MG63 (cell line): Measurements from ENCODE around the gene LTBP3. TPM values are rescaled to one million over a fixed set of nuclear protein-coding genes. Genes with fewer than 3 reads are reported as not detected.
A peak's percentile ranks its signal among the peaks of the same experiment; 100 is the strongest.
"Not testable (repeated sequence)": the region's sequence is repeated elsewhere in the genome, so short reads cannot be mapped to it uniquely, and the experiment has no call there.

Source experiments
- DNase-seq: peaks from one replicate; pipeline ENCODE4 v3.0.0-alpha.2; 2020
- H3K27me3 ChIP-seq: fragments of 250-450 bp; sonication (Bioruptor Pico); 2 replicates; pipeline ENCODE4 v1.5.1; 2020; ENCODE audit warnings: mild to moderate bottlenecking, moderate library complexity
- H3K36me3 ChIP-seq: fragments of 250-450 bp; sonication (Bioruptor Pico); 2 replicates; pipeline ENCODE4 v1.5.1; 2020; ENCODE audit warnings: mild to moderate bottlenecking, moderate library complexity
- H3K4me3 ChIP-seq: fragments of 250-450 bp; sonication (Bioruptor Pico); 2 replicates; pipeline ENCODE4 v1.5.1; 2020; ENCODE audit warnings: mild to moderate bottlenecking, moderate library complexity
- H3K9me3 ChIP-seq: fragments of 250-450 bp; sonication (Bioruptor Pico); 2 replicates; pipeline ENCODE4 v1.5.1; 2020; ENCODE audit warnings: mild to moderate bottlenecking, moderate library complexity
- total RNA-seq: library from RNA; depleted of rRNA; stranded (reverse); fragments of >200 nt; shearing (Covaris generic); gene quantifications from 2 replicates; pipeline ENCODE4 v1.2.3, GENCODE V29; 2014; ENCODE audit warnings: low replicate concordance

Gene LTBP3
- total RNA-seq, 1 experiment from 2014 or later, result 124 TPM

DNA sequence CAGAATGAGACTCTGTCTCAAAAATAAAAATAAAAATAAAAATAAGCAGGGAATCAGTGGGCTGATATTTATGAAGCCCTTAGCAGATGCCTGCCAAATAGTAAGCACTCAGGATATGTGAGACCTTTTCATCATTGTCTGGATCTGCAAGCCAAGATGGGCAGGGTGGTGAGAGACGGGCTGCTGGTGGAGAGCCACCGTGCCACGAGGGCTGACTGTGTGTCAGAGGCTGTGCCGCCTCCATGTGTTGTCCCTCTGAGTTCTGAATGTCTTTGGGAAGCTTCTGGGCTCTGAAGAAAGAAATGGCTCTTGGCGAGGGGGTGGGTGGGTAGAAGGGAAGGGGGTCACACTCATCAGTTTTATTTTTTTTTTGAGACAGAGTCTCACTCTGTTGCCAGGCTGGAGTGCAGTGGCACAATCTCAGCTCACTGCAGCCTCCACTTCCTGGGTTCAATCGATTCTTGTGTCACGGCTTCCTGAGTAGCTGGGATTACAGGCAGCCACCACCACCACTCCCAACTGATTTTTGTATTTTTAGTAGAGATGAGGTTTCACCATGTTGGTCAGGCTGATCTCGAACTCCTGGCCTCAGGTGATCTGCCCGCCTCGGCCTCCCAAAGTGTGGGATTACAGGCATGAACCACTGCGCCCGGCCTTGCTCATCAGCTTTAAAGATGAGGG is 6.9 kb upstream of the LTBP3 start:
- not testable (repeated sequence) for DNase-seq, H3K36me3 ChIP-seq, H3K4me3 ChIP-seq, H3K9me3 ChIP-seq, H3K27me3 ChIP-seq

DNA sequence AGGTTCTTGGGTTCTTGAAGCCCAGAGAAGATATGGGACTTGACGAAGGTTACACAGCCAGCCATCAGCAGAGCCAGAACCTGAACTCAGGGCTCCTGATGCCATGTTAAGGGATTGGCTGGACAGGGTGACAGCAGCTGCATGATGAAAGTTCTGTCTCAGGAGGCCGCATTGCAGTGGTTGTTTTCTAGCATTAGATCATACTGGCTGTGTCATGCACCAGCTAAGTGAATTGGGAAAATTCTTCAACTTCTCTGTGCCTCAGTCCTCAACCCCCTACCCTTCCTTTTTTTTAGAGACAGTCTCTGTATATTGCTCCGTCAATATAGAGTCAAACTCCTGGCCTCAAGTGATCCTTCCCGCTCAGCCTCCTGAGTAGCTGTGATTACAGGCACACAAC is 5.4 kb upstream of the LTBP3 start:
- no peaks in the 10 kb centered on the region for H3K9me3 ChIP-seq
- no peak overlapping the region for H3K4me3 ChIP-seq
- no peaks in the 10 kb centered on the region for H3K27me3 ChIP-seq
- no peaks in the 10 kb centered on the region for H3K36me3 ChIP-seq
- no peak for DNase-seq

- no peak overlapping the region for H3K4me3 ChIP-seq
- DNase-seq, result no peak
- no peaks in the 10 kb centered on the region for H3K9me3 ChIP-seq
- H3K27me3 ChIP-seq, result no peaks in the 10 kb centered on the region
- H3K36me3 ChIP-seq, result no peaks in the 10 kb centered on the region
These were observed 4.6 kb upstream of the LTBP3 start for GRCh38 chr11:65562788-65563187.

- no peaks in the 10 kb centered on the region for H3K9me3 ChIP-seq
- H3K4me3 ChIP-seq, result no peak overlapping the region
- H3K36me3 ChIP-seq, result no peaks in the 10 kb centered on the region
- no peak for DNase-seq
- no peaks in the 10 kb centered on the region for H3K27me3 ChIP-seq
These were observed 3.9 kb upstream of the LTBP3 start for GRCh38 chr11:65562020-65562419.

GRCh38 chr11:65560555-65561418 is 2.6 kb upstream of the LTBP3 start:
- peaks cover 6% of the 10 kb centered on the region for H3K36me3 ChIP-seq
- no peak overlapping the region for H3K4me3 ChIP-seq
- no peaks in the 10 kb centered on the region for H3K9me3 ChIP-seq
- no peaks in the 10 kb centered on the region for H3K27me3 ChIP-seq
- DNase-seq, result peak; percentile 89

DNA sequence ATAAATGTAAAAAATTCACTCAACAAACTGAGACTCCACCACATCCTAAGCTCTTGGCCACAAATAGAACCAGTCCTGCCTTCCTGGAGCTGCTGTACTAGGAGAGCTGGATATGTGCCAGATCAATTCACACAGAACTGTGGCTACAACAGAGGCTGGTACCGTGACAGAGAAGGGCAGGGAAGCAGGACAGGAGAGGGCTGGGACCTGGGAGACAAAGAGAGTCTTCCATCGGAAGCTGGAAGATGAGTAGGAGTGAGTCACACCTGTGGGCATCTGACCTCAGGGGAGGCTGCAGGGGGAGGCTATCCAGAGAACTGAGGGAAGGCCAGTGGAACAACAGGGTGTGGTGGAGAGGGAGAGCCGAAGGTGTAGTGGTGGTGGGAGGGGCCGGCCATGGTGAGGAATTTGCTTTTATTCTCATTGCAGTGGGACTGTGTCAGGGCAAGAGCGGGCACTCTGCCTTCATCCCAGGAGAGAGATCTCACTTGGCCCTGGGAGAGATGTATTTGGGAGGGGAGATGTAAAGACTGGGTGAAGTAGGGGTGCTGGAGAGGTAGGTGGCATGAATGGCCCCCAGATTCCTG is 1.9 kb upstream of the LTBP3 start:
- Histone ChIP-seq H3K27me3 (no peaks in the 10 kb centered on the region), H3K4me3 (no peak overlapping the region), H3K9me3 (no peaks in the 10 kb centered on the region), H3K36me3 (peaks cover 13% of the 10 kb centered on the region)
- DNase-seq, result peak; percentile 91

DNA sequence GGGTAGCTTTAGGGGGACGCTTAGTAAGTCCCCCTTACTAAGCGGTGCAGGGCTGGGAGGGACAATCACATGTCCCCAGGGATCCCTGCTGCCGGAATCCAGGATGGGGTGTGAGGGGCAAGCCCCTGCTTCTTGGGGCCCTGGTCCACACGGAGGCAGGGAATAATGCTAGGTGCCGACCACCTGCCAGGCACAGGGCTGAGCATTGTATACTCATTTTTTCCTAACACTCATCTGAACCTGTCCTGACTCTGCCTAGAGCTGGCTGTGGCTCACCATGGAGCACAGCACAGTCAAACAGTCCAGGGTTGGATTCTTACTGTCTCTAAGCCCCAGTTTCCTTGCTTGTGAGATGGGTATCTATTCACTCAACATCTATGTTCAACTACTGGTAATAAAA is 1.4 kb upstream of the LTBP3 start:
- H3K9me3 ChIP-seq, result no peaks in the 10 kb centered on the region
- H3K36me3 ChIP-seq, result peaks cover 18% of the 10 kb centered on the region
- peak overlapping the region; percentile 55 for H3K4me3 ChIP-seq
- H3K27me3 ChIP-seq, result no peaks in the 10 kb centered on the region
- DNase-seq, result no peak

DNA sequence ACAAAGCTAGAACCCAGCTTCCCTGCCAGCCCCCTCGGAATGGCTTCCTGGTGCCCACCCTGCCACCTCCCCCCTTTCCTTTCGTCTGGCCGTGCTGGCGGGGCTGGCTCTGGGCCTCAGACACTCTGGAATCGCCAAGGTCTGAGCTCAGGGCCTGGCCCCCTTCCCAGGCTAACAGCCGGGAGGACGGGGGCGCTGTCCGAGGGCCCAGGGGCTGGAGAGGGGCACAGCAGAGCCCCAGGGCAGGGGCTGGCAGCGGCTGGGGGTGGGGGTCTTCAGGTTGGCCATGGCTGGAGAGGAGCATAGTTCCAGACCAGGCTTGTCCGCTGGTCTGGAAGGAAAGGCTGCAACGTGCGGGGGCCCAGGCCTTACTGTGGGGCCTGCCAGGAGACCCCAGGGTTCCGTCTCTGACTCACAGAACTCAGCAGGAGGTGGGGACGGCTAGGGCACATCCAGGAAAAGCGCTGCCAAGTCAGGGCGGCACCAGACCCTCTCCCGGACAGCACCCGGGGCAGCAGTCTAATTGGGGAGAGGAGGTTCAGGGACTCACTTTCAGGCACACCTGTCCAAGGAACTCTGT is 861 bp upstream of the LTBP3 start:
- DNase-seq, result peak; percentile 94
- Histone ChIP-seq H3K9me3 (no peaks in the 10 kb centered on the region), H3K36me3 (peaks cover 20% of the 10 kb centered on the region), H3K4me3 (peak overlapping the region; percentile 55), H3K27me3 (no peaks in the 10 kb centered on the region)

- Histone ChIP-seq H3K9me3 (no peaks in the 10 kb centered on the region), H3K4me3 (peak overlapping the region; percentile 67), H3K36me3 (peaks cover 26% of the 10 kb centered on the region), H3K27me3 (no peaks in the 10 kb centered on the region)
- no peak for DNase-seq
These were observed 718 bp downstream of the LTBP3 start for GRCh38 chr11:65557280-65558001.

DNA sequence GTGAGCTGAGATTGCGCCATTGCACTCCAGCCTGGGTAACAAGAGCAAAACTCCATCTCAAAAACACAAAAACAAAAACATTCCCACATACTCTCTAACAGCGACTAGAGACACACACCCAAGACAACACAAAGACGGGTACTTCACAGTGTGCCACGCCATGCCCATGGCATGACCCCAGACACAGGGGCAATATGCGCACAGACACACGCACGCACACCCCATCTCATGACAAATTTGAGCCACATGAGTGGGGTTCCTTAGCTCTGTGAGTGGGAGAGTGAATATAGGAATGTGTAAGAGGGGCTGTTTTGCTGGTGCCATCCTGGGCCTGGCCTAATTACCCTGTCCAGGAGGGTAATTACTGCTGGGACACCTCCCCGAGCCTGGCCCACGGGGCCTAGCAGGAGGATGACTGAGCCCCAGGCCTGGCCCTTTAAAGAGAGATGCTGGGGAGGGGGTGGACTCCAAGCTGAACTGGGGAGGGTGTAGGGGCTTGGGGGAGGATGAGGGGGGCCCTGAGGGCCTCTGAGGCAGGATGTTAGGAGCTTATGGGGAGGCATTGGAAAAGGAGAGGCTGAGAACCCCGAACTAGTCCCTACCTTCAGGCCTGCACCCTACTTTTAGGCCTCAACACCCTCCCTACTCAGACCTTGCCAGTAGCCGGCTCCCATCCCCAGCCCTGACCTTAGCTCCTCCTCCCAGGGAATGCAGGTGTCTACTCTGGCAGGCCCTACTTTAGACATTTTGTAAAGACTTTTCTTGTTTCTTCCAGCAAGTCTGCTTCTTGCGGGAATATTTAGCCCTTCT is 1.5 kb downstream of the LTBP3 start:
- no peaks in the 10 kb centered on the region for H3K27me3 ChIP-seq
- DNase-seq, result no peak
- peak overlapping the region; percentile 67 for H3K4me3 ChIP-seq
- H3K9me3 ChIP-seq, result no peaks in the 10 kb centered on the region
- peaks cover 34% of the 10 kb centered on the region for H3K36me3 ChIP-seq

GRCh38 chr11:65555693-65556231 is 2.4 kb downstream of the LTBP3 start:
- Histone ChIP-seq H3K9me3 (no peaks in the 10 kb centered on the region), H3K4me3 (peak overlapping the region; percentile 67), H3K27me3 (no peaks in the 10 kb centered on the region), H3K36me3 (peaks cover 43% of the 10 kb centered on the region)
- peak; percentile 98 for DNase-seq

DNA sequence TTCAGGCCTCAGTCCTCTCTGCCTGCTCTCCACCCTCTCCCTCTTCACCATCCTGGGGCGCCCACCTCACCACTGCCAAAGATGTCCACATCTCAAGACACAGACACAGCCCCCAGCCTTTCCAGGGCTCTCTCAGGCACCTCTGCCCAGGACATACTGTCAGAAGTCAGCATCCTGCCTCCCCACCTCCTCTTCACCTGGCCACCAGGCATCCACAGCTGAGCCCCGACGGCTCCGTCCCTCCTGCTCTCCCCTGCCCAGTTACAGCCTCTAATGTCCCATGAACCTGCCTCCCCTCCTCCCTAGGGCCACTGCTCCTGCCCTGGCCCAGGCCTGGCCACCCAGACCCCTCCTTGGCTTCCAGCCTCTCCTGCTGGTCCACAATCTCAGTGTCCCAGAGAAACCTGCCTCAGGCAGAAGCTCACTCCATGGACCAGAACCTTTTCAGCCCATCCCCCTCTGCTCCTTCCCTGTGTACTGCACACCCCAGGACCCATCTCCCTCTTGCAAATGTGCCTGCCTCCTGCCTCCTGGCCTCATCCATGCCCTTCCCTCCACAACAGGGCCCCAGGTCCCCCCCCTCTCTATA is 3.2 kb downstream of the LTBP3 start:
- Histone ChIP-seq H3K9me3 (no peaks in the 10 kb centered on the region), H3K4me3 (no peak overlapping the region), H3K36me3 (peaks cover 50% of the 10 kb centered on the region), H3K27me3 (no peaks in the 10 kb centered on the region)
- DNase-seq, result no peak

DNA sequence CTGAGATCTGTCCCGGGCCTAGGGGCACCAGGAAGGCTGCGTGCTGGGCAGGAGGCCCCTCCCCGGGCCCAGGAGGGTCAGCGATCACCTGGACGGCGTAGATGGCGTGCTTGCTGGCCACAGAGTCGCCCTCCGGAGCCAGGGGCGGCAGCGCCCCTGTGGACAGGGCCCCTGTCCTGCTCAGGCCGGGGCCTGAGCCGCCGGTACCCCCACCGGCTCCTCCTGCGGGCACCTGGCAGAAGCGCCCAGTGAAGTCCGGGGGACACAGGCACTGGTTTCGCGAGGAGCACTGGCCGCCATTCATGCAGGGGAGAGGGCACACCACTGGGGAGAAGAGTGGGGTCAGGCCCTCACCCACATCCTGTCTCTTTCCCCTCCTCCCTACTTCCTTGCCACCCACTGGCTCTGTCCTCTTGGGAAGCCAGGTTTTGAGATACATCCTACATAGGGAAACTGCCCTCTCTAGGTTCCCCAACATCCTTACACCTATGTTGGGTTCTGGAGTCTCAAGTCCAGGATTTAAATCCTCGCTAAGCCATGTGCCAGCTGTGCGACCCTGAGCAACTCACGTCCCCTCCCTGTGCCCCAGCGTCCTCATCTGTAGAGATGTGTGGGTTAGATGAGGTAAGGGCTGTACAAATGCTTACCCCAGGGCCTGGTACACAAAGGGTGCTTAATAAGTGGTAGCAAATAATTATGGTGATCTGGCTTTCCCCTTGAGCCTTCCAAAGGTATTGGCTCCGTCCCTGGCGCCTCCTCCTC is 3.9 kb downstream of the LTBP3 start:
- H3K4me3 ChIP-seq, result no peak overlapping the region
- DNase-seq, result no peak
- no peaks in the 10 kb centered on the region for H3K27me3 ChIP-seq
- H3K9me3 ChIP-seq, result no peaks in the 10 kb centered on the region
- H3K36me3 ChIP-seq, result peaks cover 54% of the 10 kb centered on the region

DNA sequence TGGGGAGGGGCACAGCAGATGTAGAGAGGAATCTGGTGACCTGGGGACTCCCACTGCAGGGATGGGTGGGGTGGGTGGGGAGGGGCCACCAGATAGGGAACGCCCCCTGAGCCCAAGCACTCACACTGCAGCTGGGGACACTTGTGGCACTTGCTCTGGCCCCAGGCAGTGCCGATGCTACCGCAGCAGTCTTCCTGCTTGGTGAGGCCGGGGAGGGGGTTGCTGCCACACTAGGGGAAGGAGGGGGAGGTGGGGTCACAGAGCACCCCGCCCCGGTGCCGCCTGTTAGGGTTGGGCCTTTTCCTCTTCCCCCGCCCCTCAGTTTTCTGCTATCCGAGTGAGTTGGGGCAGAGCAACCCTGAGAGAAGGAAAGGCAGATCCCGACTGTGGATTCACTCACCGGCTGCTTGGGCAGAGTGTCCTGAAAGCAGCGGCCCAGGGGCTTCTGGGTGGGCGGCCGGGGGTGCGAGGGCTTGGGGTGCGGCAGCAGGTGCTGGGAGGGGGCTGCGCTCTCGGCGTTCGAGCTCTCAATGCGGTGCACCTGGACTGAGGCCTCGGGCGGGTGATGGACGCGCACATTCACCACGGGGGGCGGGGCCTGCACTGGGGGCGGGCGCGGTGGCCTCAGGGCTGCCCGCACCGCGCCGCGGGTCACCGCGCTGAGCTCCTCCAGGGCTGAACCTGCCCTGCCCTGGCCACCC is 4.7 kb downstream of the LTBP3 start:
- peaks cover 62% of the 10 kb centered on the region for H3K36me3 ChIP-seq
- no peaks in the 10 kb centered on the region for H3K9me3 ChIP-seq
- no peak for DNase-seq
- no peak overlapping the region for H3K4me3 ChIP-seq
- no peaks in the 10 kb centered on the region for H3K27me3 ChIP-seq
